ENCODE data around the gene FAM186B.

Gene FAM186B

DNA sequence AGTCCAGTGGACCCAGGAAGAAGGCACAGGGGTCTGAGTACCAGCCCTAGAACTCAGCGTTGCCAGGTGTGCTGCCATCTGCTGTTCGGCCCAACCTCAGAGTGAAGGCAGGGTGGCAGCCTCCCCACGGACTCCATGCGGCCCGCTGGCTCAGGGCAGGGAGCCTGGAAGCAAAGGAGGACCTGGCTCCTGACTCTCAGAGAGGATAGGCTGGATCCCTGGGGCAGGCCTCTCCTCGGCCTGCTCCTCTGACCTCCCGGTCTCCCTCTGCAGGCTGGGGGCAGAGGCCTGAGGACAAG lies 47.6 kb downstream of the FAM186B start:
- no peak overlapping the region for H3K4me3 Mint-ChIP-seq
- H3K9me3 Mint-ChIP-seq: no peaks in the 10 kb centered on the region
- peaks cover 32% of the 10 kb centered on the region for H3K36me3 Mint-ChIP-seq (ENCODE audit: low read depth)
- no peaks in the 10 kb centered on the region for H3K27me3 Mint-ChIP-seq
- H3K27ac Mint-ChIP-seq: no peak overlapping the region
- peaks cover 26% of the 10 kb centered on the region for H3K4me1 Mint-ChIP-seq (ENCODE audit: low read depth)

DNA sequence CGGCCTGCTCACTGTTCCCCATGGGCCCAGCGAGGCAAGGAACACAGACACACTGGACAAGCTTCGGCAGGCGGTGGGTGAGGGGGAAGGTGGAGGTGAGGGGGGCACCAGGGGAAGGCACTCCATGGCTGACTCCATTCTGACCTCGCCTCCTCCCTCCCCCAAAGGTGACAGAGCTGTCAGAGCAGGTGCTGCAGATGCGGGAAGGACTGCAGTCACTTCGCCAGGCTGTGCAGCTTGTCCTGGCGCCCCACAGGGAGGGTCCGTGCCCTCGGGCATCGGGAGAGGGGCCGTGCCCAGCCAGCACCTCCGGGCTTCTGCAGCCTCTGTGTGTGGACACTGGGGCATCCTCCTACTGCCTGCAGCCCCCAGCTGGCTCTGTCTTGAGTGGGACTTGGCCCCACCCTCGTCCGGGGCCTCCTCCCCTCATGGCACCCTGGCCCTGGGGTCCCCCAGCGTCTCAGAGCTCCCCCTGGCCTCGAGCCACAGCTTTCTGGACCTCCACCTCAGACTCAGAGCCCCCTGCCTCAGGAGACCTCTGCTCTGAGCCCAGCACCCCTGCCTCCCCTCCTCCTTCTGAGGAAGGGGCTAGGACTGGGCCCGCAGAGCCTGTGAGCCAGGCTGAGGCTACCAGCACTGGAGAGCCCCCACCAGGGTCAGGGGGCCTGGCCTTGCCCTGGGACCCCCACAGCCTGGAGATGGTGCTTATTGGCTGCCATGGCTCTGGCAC lies 48.1 kb downstream of the FAM186B start:
- H3K36me3 Mint-ChIP-seq (ENCODE audit: low read depth): peaks cover 27% of the 10 kb centered on the region
- H3K4me3 Mint-ChIP-seq: no peak overlapping the region
- no peak overlapping the region for H3K27ac Mint-ChIP-seq
- H3K27me3 Mint-ChIP-seq: no peaks in the 10 kb centered on the region
- peaks cover 22% of the 10 kb centered on the region for H3K4me1 Mint-ChIP-seq (ENCODE audit: low read depth)
- H3K9me3 Mint-ChIP-seq: no peaks in the 10 kb centered on the region

DNA sequence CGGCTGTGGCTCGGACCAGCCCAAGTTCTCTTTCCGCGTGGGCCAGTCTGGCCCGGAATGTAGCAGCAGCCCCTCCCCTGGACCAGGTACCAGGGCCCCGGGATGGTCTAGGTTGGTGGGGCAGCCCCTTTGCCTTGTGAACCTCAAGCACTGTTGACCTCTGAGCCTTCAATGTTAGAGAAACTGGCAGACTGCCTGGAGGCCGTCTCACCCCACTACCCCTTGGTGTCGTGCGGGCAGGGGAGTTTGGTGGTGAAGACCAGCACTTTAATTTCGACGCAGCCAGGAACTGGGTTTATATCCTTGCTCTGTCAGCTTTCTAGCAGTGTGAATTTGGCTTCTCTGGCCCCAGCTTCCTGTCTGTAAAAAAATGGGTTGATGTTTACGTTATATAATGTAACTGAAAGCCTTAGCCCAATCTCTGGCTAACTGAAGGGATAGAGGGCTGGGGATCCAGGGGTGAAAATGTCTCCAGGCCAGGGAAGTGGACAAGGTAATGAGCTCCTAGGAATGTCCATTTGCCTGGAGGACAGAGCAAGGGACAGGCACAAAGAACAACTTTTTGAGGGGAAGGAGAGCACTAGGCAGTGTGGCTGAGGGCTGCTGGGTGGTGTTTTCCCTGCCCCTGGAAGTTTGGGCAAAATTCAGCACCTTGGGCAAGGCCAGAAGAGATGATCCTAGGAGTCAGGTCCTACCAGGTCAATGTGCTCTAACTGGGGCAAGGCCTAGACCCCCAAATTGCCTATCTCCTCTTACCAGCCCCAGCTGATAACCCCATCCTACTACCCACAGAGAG lies 48.9 kb downstream of the FAM186B start:
- Mint-ChIP-seq H3K4me1 (ENCODE audit: low read depth) (peaks cover 15% of the 10 kb centered on the region), H3K36me3 (ENCODE audit: low read depth) (peaks cover 21% of the 10 kb centered on the region), H3K9me3 (no peaks in the 10 kb centered on the region), H3K4me3 (no peak overlapping the region), H3K27ac (no peak overlapping the region), H3K27me3 (no peaks in the 10 kb centered on the region)

DNA sequence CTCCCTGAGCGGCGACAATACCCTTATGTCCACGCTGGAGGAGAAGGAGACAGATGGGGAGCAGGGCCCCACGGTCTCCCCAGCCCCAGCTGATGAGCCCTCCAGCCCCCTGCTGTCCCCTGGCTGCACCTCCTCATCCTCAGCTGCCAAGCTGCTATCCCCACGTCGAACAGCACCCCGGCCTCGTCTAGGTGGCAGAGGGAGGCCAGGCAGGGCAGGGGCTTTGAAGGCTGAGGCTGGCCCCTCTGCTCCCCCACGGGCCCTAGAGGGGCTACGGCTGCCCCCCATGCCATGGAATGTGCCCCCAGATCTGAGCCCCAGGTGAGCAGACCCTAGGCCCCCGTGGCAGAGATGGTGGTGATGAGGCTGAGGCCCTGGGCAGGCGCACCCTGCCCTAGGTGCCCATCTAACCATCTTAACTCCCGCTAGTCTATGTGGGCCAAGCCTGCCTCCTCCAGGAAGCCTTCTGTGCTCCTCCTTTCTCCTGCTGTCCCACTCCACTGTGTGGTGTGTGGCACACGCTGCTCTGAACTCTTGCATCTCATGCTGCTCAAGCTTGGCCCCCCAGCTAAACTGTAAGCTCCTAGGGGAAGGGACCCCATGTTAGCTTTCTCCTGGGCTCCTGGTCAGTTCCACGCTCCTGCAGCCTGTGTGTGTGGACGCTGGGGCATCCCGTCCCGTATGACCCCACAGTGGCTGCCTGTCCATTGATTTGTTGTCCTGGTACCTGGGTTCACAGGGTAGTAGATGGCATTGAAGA lies 49.6 kb downstream of the FAM186B start:
- Mint-ChIP-seq H3K27me3 (no peaks in the 10 kb centered on the region), H3K9me3 (no peaks in the 10 kb centered on the region), H3K4me1 (ENCODE audit: low read depth) (peaks cover 7% of the 10 kb centered on the region), H3K36me3 (ENCODE audit: low read depth) (peaks cover 18% of the 10 kb centered on the region), H3K4me3 (no peak overlapping the region), H3K27ac (peak overlapping the region; percentile 70)

DNA sequence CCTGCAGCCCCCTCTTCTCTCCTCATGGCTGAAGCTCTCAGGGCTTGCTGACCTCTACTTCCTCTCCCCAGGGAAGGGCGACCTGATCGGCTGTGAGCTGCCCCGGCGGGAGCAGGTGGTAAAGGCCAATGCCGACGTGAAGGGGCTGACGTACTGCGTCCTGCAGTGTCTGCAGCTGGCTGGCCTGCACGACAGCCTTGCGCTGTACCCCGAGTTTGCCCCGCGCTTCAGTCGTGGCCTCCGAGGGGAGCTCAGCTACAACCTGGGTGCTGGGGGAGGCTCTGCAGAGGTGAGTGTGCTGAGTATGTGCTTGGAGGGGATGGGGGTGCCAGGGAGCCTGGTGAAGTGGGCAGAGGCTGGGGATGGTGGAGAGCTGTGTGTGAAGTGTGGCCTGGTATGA lies 51.2 kb downstream of the FAM186B start:
- no peaks in the 10 kb centered on the region for H3K27me3 Mint-ChIP-seq
- H3K36me3 Mint-ChIP-seq (ENCODE audit: low read depth): peaks cover 10% of the 10 kb centered on the region
- H3K27ac Mint-ChIP-seq: no peak overlapping the region
- H3K9me3 Mint-ChIP-seq: no peaks in the 10 kb centered on the region
- no peak overlapping the region for H3K4me3 Mint-ChIP-seq
- no peaks in the 10 kb centered on the region for H3K4me1 Mint-ChIP-seq (ENCODE audit: low read depth)

DNA sequence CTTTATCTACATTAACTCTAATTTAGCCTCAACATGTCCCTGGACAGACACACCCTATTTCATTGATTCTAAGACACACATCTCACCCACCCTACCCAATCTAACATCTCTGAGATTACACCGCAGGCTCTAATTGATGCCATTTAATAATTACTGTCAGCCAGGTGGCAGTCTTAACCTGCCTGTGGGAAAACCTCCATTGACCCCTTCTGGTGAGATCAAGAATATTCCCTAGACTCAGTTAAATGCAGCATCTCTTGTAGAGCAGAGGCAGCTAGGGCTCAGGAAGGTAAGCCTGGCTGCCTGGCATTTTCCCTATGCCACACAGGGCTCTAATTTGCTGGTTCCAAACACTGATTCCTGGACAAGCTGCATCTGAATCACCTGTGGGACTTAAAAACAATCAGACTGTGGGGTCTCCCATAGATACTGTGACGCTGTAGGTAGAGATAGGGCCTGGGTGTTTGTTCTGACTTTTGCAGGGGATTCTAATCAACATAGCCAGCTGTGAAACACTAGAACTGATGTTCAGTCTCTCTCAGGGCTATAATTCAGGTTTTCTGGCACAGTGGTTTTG lies 51.8 kb downstream of the FAM186B start:
- H3K27me3 Mint-ChIP-seq: no peaks in the 10 kb centered on the region
- peaks cover 5% of the 10 kb centered on the region for H3K4me1 Mint-ChIP-seq (ENCODE audit: low read depth)
- H3K9me3 Mint-ChIP-seq: no peaks in the 10 kb centered on the region
- no peak overlapping the region for H3K27ac Mint-ChIP-seq
- H3K36me3 Mint-ChIP-seq (ENCODE audit: low read depth): peaks cover 3% of the 10 kb centered on the region
- no peak overlapping the region for H3K4me3 Mint-ChIP-seq

DNA sequence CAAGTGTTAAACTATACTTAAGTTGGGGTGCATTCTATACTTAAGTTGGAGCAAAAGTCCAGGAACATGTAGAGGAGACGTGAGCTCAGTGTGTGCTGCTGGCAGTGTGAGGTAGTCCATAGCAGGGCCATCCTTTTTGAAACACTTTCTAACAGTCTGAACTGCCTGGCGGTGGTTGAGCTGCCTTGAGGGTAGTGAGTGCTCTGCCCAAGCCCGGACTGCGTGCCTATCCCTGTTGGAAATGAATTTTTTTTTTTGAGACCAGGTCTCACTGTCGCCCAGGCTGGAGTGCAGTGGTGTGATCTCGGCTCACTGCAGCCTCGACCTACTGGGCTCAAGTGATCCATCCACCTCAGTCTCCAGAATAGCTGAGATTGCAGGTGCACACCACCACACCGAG lies 52.5 kb downstream of the FAM186B start:
- no peak overlapping the region for H3K4me3 Mint-ChIP-seq
- no peaks in the 10 kb centered on the region for H3K36me3 Mint-ChIP-seq (ENCODE audit: low read depth)
- peaks cover 4% of the 10 kb centered on the region for H3K27me3 Mint-ChIP-seq
- H3K27ac Mint-ChIP-seq: no peak overlapping the region
- no peaks in the 10 kb centered on the region for H3K9me3 Mint-ChIP-seq
- peaks cover 12% of the 10 kb centered on the region for H3K4me1 Mint-ChIP-seq (ENCODE audit: low read depth)

DNA sequence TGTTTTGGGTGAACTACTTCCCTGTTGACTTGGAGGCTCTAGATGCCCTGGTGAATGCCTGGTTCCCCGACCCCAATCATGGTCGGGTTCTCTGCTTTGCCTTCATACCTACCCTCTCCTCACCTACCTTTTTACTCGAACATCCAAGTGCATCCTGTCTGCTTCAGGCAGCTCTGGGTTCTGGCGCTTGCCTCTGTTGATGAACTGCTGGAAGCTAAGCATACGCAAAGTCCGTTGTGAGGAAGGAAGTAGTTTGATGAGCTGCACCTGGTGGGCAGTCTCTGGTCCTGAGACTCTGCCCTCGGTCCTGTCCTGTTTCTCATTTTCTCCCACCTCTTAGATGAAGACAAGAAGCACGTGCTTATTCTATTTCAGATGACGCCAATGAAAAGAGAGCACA lies 53.0 kb downstream of the FAM186B start:
- Mint-ChIP-seq H3K27ac (no peak overlapping the region), H3K4me3 (no peak overlapping the region), H3K4me1 (ENCODE audit: low read depth) (peaks cover 14% of the 10 kb centered on the region)

DNA sequence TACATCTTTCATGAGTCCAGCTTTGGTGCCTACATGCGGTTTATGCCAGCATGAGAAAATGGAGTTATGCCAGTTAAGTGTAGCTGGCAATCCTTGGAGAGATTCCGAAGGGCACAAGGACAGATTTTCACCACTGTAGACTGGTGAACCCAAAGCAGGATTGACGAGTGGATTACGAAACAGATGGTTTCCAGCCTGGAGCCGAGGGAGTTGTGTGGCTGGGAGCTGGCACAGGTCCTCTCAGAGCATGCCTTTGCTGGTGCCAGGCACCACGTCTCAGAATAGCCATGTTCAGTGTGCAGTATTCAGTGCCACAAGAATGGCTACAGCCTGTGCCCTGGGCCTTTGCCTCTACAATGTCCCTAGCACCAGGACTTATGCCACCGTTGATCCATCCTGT lies 53.4 kb downstream of the FAM186B start:
- peaks cover 18% of the 10 kb centered on the region for H3K4me1 Mint-ChIP-seq (ENCODE audit: low read depth)
- no peak overlapping the region for H3K4me3 Mint-ChIP-seq
- no peaks in the 10 kb centered on the region for H3K36me3 Mint-ChIP-seq (ENCODE audit: low read depth)
- no peak overlapping the region for H3K27ac Mint-ChIP-seq
- H3K27me3 Mint-ChIP-seq: peaks cover 8% of the 10 kb centered on the region
- no peaks in the 10 kb centered on the region for H3K9me3 Mint-ChIP-seq

More for the DNA sequence above, 53.0 kb downstream of the FAM186B start:
- no peaks in the 10 kb centered on the region for H3K9me3 Mint-ChIP-seq
- no peaks in the 10 kb centered on the region for H3K36me3 Mint-ChIP-seq (ENCODE audit: low read depth)
- peaks cover 5% of the 10 kb centered on the region for H3K27me3 Mint-ChIP-seq

DNA sequence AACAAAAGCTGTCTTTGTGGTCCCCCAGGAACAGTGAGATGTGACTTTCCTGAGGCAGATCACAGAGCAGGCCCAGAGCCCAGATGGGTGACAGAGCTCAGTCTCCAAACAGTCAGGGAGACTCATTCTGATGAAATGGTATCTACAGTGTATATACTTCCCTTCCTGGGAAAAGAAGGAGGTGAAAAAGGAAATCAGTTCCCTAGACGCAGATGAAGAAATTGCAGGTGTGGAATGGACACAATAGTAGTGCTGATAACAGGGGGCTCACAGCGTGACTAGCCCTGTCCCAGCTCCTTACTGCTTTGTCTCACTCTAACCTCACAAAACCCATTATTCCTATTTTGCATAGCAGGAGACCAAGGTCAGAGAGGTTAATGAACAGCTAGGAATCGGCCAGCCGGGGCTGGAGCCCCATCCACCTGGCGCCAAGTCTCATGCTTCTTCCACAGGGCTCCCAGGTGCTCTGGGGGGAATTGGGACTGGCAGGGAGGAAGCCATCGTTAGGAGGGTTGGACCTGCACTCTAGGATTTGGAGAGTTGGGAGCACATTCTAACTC lies 54.7 kb downstream of the FAM186B start:
- H3K36me3 Mint-ChIP-seq (ENCODE audit: low read depth): no peaks in the 10 kb centered on the region
- H3K4me1 Mint-ChIP-seq (ENCODE audit: low read depth): peaks cover 19% of the 10 kb centered on the region
- H3K9me3 Mint-ChIP-seq: no peaks in the 10 kb centered on the region
- H3K4me3 Mint-ChIP-seq: peak overlapping the region; percentile 9
- peak overlapping the region; percentile 69 for H3K27ac Mint-ChIP-seq
- peaks cover 13% of the 10 kb centered on the region for H3K27me3 Mint-ChIP-seq

DNA sequence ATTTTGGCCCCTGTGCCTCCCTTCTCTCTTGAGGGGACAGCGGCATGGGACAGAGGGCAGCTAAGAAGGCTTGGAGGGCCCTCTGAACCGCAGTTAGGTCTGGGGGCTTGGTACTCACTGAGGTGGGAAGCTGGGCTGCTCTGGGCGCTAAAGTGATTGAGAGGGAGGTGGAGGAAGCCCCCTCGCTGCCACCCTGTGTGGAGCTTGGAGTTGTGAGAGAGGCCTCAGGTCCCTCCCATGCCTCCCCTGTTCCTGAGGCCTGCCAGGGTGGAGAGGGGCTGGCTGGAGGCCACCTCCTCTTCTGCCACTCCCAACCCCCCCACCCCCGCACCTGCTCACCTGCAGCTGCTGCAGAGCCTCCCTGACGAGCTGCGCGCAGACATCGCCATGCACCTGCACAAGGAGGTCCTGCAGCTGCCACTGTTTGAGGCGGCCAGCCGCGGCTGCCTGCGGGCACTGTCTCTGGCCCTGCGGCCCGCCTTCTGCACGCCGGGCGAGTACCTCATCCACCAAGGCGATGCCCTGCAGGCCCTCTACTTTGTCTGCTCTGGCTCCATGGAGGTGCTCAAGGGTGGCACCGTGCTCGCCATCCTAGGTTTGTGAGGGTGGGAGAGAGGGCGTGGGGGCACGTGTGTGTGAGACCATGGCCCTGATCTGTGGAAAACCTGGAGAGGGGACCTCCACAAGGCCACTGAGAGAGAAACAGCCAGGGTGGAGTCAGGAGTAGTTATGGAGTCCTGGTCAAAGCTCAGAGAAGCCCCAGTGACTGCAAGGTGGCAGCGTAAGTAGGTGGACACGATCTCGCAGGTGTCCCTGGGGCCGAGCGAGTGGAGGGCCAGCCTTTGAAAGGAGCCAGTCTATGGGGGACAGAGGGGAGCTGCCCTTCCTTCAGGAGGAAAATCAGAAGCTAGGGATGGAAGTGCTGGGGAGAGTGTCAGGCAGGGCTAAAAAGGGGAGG lies 55.4 kb downstream of the FAM186B start:
- H3K27me3 Mint-ChIP-seq: peaks cover 15% of the 10 kb centered on the region
- peak overlapping the region; percentile 69 for H3K27ac Mint-ChIP-seq
- H3K4me1 Mint-ChIP-seq (ENCODE audit: low read depth): peaks cover 21% of the 10 kb centered on the region
- peak overlapping the region; percentile 83 for H3K4me3 Mint-ChIP-seq
- no peaks in the 10 kb centered on the region for H3K9me3 Mint-ChIP-seq
- H3K36me3 Mint-ChIP-seq (ENCODE audit: low read depth): no peaks in the 10 kb centered on the region

DNA sequence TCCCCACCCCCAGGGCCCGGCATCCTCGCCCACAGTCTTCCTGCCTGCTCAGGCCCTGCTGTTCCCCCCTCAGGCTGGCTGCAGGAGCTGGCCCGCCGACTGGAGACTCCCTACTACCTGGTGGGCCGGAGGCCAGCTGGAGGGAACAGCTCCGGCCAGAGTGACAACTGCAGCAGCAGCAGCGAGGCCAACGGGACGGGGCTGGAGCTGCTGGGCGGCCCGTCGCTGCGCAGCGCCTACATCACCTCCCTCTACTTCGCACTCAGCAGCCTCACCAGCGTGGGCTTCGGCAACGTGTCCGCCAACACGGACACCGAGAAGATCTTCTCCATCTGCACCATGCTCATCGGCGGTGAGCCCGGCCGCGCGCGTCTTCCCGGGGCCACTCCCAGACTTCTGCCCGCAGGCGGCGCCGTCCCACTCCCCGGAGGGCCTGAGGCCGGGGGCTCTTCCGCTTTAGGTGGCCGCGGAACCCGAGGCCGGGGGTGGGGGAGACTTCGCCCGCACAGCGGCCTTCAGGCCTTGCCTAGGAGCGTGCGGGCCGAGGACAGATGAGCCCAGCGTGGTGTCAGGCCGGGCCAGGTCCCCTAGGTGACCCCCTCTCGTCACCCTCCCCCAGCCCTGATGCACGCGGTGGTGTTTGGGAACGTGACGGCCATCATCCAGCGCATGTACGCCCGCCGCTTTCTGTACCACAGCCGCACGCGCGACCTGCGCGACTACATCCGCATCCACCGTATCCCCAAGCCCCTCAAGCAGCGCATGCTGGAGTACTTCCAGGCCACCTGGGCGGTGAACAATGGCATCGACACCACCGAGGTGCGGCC lies 56.4 kb downstream of the FAM186B start:
- Mint-ChIP-seq H3K27me3 (peaks cover 15% of the 10 kb centered on the region), H3K9me3 (no peaks in the 10 kb centered on the region), H3K4me3 (peak overlapping the region; percentile 83), H3K4me1 (ENCODE audit: low read depth) (peaks cover 25% of the 10 kb centered on the region), H3K27ac (peak overlapping the region; percentile 89), H3K36me3 (ENCODE audit: low read depth) (no peaks in the 10 kb centered on the region)

DNA sequence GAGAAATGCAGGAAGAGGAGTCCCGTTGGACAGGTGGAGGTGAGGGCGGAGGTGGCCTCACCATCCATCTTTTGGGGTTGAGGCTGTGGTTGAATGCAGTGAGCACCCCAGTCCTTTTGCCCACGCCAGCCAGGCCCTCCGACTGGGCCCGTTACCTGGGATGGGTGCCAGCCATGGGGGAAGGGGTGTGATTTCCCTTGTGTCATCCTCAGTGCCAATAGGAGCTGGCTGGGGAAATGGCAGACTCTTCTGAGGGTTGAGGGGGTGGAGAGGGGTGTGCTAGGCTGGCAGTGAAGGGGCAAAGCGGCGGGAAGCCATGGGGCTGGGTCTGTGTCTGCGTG lies 57.0 kb downstream of the FAM186B start:
- Mint-ChIP-seq H3K27ac (peak overlapping the region; percentile 89), H3K9me3 (no peaks in the 10 kb centered on the region), H3K36me3 (ENCODE audit: low read depth) (no peaks in the 10 kb centered on the region), H3K27me3 (peaks cover 15% of the 10 kb centered on the region), H3K4me1 (ENCODE audit: low read depth) (peaks cover 25% of the 10 kb centered on the region), H3K4me3 (peak overlapping the region; percentile 83)

All from stimulated activated naive CD8-positive, alpha-beta T cell treated with anti-CD3 and anti-CD28 coated beads, Interleukin-15, Interleukin-2, amounts not matched to agents 100 ng/mL and 50 ng/mL, for 24 hours (primary cell).